HG02571 (cell line): ENCODE data around the gene VPS9D1.
"Not testable (repeated sequence)": the region's sequence is repeated elsewhere in the genome, so short reads cannot be mapped to it uniquely, and the experiment has no call there.

Experiments
- ATAC-seq: cut with Tn5 transposase; IDR thresholded peaks from one replicate; pipeline ENCODE4 v1.9.1; 2021; ENCODE audit warnings: mild to moderate bottlenecking, moderate library complexity; ENCODE audit not compliant: unreplicated experiment

VPS9D1 gene

DNA sequence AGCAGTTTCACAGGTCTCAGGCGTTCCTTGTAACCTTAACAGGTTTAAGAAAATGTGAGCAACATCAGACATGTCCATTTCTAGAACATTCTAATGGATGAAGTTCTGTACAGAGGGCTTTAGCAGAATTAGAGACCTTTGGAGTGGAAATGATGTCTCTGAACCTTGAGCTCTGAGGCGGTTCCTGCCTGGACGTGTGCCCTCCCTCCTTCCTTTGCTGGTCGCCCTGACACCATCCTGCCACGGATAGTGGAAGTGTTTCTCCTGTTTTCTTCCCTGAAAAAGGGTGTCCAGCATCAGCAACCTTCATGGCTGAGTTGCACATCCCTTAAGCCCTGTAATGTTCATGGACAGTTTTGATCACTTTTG is 51.9 kb downstream of the VPS9D1 start:
- no peak for ATAC-seq

DNA sequence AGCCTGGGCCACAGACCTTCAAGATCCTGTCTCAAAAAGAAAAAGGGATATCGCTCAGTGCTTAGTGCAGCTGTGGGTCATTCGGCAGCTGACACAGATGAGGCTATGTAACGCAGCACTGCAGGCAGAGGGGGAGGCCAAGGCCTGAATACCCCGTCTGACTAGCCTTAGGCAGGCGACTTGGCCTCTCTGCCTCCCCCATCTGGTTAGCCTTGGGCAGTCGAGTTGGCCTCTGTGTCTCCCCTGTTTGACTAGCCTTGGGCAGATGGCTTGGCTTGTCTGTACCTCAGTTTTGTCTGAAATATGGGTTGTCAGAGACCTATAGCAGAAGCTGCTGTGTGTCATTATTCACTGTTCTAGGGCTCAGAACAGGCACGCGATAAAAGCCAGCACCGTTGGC is 53.1 kb downstream of the VPS9D1 start:
- ATAC-seq: no peak

DNA sequence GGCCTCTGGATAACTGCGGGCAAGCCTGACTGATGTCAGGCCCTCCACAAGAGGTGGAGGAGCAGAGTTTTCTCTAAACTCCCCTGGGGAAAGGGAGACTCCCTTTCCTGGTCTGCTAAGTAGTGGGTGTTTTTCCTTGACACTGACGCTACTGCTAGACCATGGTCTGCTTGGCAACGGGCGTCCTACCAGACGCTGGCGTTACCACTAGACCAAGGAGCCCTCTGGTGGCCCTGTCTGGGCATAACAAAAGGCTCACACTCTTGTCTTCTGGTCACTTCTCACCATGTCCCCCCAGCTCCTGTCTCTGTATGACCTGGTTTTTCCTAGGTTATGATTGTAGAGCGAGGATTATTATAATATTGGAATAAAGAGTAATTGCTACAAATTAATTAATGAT is 53.7 kb downstream of the VPS9D1 start:
- ATAC-seq: not testable (repeated sequence)

DNA sequence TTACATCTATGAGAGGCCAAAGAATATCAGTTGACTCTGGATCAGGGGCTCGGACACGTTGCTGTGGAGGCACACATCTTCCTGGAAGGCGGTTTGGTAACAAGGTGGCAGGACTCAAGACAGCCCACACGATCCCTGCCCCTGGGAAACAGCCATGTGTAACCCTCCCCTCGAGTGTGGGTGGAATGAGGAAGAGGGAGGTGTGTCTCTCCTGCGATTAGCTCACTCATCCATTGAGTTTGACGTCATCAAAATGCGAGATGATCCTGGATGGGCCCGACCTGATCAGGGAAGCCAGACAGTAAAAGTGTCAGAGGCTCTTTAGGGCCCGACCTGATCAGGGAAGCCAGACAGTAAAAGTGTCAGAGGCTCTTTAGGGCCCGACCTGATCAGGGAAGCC is 56.5 kb downstream of the VPS9D1 start:
- not testable (repeated sequence) for ATAC-seq

DNA sequence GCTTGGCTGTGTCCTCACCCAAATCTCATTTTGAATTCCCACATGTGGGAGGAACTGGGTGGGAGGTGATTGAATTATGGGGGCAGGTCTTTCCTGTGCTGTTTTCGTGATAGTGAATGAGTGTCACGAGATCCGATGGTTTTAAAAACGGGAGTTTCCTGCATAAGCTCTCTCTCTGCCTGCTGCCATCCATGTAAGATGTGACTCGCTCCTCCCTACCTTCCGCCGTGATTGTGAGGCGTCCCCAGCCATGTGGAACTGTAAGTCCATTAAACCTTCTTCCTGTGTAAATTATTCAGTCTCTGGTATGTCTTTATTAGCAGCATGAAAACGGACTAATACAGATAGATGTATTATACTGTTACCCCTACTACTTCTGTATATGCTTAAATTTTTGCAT is 59.5 kb downstream of the VPS9D1 start:
- no peak for ATAC-seq

DNA sequence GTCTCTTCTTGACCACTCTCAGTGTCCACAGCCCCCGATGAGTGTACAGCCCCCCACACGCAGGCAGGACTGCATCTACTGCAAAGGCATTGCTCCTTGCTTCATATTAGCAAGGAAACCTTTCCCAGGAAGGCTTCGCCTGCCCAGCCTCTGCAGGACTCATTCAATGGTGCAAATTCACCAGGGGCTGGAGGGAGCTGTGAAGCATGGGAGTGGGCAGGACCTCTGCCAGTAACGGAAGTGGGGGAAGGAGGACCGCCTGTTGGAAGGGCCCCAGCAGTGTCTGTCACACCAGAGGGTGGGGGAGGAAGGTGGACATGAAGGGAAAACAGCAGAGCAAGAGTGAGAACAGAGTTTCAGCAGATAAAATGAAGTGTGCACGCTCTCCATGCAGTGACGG is 60.6 kb downstream of the VPS9D1 start:
- no peak for ATAC-seq

DNA sequence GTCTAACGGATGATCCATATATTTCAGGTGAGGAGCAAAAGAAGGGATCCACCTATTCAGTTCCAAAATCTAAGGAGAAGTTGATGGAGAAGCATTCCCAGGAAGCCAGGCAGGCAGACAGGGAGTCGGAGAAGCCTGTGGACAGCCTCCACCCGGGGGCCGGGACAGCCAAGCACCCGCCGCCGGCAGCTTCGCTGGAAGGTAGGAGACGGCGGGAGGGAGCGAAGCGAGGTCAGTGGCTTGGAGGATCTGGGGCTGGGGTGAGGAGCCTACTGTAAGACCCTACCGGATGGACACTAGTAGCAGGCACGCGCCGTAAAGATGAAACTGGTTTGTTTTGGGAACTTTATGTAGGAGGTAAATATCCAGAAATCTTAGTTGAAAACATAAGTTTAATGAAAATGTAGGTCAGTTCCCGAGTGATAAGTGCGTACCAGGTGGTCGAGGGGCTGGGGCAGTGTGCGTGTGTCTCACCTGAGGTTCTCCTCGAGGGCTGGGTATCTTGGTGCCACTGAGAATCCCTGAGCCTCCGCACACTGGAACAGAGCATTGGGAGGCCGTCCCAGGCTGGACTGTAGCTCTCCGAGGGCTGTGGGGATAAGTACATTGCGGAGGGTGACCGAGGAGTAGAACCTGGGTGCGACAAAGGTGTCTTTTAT is 62.3 kb downstream of the VPS9D1 start:
- no peak for ATAC-seq

DNA sequence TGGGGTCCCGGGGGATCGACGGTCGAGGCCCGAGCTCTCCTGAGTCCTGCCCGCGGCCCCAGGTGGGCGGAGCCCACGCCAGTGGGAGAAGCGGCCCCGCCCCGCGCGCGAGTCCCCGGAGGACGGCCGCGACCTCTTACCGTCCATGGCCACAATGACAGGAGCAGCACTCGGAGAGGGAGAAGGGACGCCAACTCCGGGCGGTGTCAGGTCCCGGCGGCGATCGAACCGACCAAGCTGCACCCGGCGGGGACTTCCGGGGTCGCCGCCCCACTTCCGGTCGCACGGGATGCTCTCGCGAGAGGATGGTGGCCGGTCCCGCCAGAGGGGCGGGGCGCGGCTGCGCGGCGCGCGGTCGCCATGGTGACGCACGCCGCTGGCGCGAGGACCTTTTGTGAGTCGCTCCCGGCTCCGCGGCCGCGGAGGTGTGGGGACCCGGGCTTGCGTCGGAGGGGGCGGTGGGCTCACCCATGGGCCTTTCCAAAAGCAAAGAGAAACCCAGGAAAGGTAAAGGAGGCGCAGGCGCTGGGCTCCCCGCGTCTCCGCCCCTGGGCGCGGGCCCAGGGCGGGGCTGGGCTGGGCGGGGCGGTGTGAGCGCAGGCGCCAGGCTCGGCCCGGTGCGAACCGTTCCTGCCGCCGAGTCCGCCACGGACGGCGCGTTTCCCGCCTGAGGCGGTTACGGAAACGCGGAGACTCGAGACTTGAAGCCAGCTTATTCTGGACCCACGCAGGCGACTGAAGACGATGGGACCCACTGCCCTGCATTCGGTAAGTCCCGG is 63.1 kb downstream of the VPS9D1 start, which contains the start of the genes CHMP1A and SPATA33:
Gene CHMP1A (minus strand): TSS at position 267 of the 779 bp plus-strand sequence. CDS start 120 bp downstream, at position 147.
Gene SPATA33 (plus strand): TSS at position 395 of the 779 bp plus-strand sequence. CDS start 76 bp downstream, at position 471.
- ATAC-seq: peak; percentile 81
